PC-9 (cell line): ENCODE data around the gene KRT8. TPM values are rescaled to one million over a fixed set of nuclear protein-coding genes. Genes with fewer than 3 reads are reported as not detected.

Experiments
- BruUV-seq: library from RNA; stranded (reverse); fragments of 400-500 nt; replicated peaks from 2 replicates; lab custom pipeline; 2021; lab: Mats Ljungman, UMichigan
- CTCF ChIA-PET: fragments of 300-600 bp; sonication (Branson Sonifier 250); formaldehyde crosslinking; loops from one replicate; lab custom pipeline; 2022; ENCODE audit warnings: antibody characterized with exemption; lab: Charles Lee
- POLR2A ChIA-PET: fragments of 300-600 bp; sonication (Branson Sonifier 250); formaldehyde crosslinking; loops from one replicate; lab custom pipeline; 2022; ENCODE audit warnings: antibody characterized with exemption; ENCODE audit not compliant: unreplicated experiment; lab: Charles Lee
- DNase-seq, 2 experiments: peaks; one replicate each; pipeline versions ENCODE4 v3.0.0 to v3.0.0-alpha.2; 2015 to 2022; ENCODE audit warnings: mixed read lengths in 1 of 2
- H2AFZ ChIP-seq: fragments of 200-600 bp; sonication (generic); 2 replicates; pipeline ENCODE4 v1.8.1; 2017; ENCODE audit warnings: antibody characterized with exemption
- H3F3A ChIP-seq: fragments of 200-600 bp; sonication (generic); 2 replicates; pipeline ENCODE4 v1.8.1; 2017; ENCODE audit warnings: antibody characterized with exemption, mild to moderate bottlenecking, low read depth; ENCODE audit not compliant: insufficient read depth
- H3K27ac ChIP-seq: fragments of 200-600 bp; sonication (generic); 2 replicates; pipeline ENCODE4 v1.6.1; 2016; ENCODE audit warnings: mixed run types
- H3K27me3 ChIP-seq: fragments of 200-600 bp; sonication (generic); 2 replicates; pipeline ENCODE4 v1.6.1; 2016; ENCODE audit warnings: low read depth, mixed run types; ENCODE audit not compliant: insufficient read depth
- H3K36me3 ChIP-seq: fragments of 200-600 bp; sonication (generic); 2 replicates; pipeline ENCODE4 v1.6.1; 2016; ENCODE audit warnings: low read depth, mixed run types
- H3K4me1 ChIP-seq: fragments of 200-600 bp; sonication (generic); replicated peaks from 2 replicates; pipeline ENCODE4 v1.6.1; 2016; ENCODE audit warnings: mixed run types; ENCODE audit not compliant: insufficient read depth
- H3K4me2 ChIP-seq: fragments of 200-600 bp; sonication (generic); 2 replicates; pipeline ENCODE4 v1.6.1; 2017; ENCODE audit warnings: mixed run types
- H3K4me3 ChIP-seq: fragments of 200-600 bp; sonication (generic); 2 replicates; pipeline ENCODE4 v1.6.1; 2016; ENCODE audit warnings: mixed run types
- H3K79me2 ChIP-seq: fragments of 200-600 bp; sonication (generic); 2 replicates; pipeline ENCODE4 v1.6.1; 2017; ENCODE audit warnings: low read depth, mixed run types
- H3K9me2 ChIP-seq: fragments of 200-600 bp; sonication (generic); 2 replicates; pipeline ENCODE4 v1.8.1; 2017; ENCODE audit warnings: mild to moderate bottlenecking; ENCODE audit not compliant: insufficient read depth
- H3K9me3 ChIP-seq: fragments of 200-600 bp; sonication (generic); 2 replicates; pipeline ENCODE4 v1.8.1; 2016; ENCODE audit warnings: low read depth; ENCODE audit not compliant: insufficient read depth
- H4K20me1 ChIP-seq: fragments of 200-600 bp; sonication (generic); 2 replicates; pipeline ENCODE4 v1.8.1; 2017; ENCODE audit not compliant: insufficient read depth
- EZH2 ChIP-seq: fragments of 200-600 bp; sonication (generic); IDR thresholded peaks from 2 replicates; pipeline ENCODE4 v1.8.0; 2017; ENCODE audit warnings: antibody characterized with exemption, low read depth
- intact Hi-C: fragments of 100-400 bp; cut with micrococcal nuclease; formaldehyde crosslinking; loops from one replicate; pipeline ENCODE4 v1.10.0; 2022; ENCODE audit not compliant: unreplicated experiment
- total RNA-seq: library from RNA; stranded (reverse); gene quantifications from 2 replicates; pipeline ENCODE4 v1.2.3, GENCODE V29; 2021
- TF ChIP-seq, protein P1 (sequence below): fragments of 200-600 bp; sonication (generic); conservative IDR thresholded peaks from 2 replicates; pipeline ENCODE4 v1.6.1; 2017; ENCODE audit warnings: mixed run types, antibody characterized with exemption, mild to moderate bottlenecking, moderate library complexity

The KRT8 gene
- total RNA-seq, 1 experiment from 2014 or later = 2,962 TPM

- ChIA-PET POLR2A (interaction anchor here (0.6 kb wide), 1 partner anchor 580 kb away, joined by 5 read pairs; no protein-coding TSS in a partner anchor), CTCF (no interaction called here)
- Histone ChIP-seq H3K9me3 (no peaks in the 10 kb centered on the region), H3K27ac (no peak overlapping the region), H3K4me1 (peaks cover 6% of the 10 kb centered on the region), H3K27me3 (no peaks in the 10 kb centered on the region), H3K79me2 (no peaks in the 10 kb centered on the region), H2AFZ (no peak overlapping the region), H3K36me3 (no peaks in the 10 kb centered on the region), H3K9me2 (no peaks in the 10 kb centered on the region), H3F3A (no peaks in the 10 kb centered on the region), H3K4me2 (no peak overlapping the region), H3K4me3 (no peak overlapping the region), H4K20me1 (no peaks in the 10 kb centered on the region)
- no peak for TF ChIP-seq EZH2
- TF ChIP-seq, protein P1, sequence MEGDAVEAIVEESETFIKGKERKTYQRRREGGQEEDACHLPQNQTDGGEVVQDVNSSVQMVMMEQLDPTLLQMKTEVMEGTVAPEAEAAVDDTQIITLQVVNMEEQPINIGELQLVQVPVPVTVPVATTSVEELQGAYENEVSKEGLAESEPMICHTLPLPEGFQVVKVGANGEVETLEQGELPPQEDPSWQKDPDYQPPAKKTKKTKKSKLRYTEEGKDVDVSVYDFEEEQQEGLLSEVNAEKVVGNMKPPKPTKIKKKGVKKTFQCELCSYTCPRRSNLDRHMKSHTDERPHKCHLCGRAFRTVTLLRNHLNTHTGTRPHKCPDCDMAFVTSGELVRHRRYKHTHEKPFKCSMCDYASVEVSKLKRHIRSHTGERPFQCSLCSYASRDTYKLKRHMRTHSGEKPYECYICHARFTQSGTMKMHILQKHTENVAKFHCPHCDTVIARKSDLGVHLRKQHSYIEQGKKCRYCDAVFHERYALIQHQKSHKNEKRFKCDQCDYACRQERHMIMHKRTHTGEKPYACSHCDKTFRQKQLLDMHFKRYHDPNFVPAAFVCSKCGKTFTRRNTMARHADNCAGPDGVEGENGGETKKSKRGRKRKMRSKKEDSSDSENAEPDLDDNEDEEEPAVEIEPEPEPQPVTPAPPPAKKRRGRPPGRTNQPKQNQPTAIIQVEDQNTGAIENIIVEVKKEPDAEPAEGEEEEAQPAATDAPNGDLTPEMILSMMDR = no peak
- no peak for DNase-seq
- no TSS peak for BruUV-seq
- intact Hi-C loops = no loop called here
Observed at GRCh38 chr12:52915637-52916036, 10.8 kb upstream of the KRT8 start.

- intact Hi-C loops = no loop called here
- H3K9me3 ChIP-seq = no peaks in the 10 kb centered on the region
- no peaks in the 10 kb centered on the region for H3K79me2 ChIP-seq
- no peaks in the 10 kb centered on the region for H4K20me1 ChIP-seq
- H3K4me3 ChIP-seq = no peak overlapping the region
- ChIA-PET POLR2A (no interaction called here), CTCF (no interaction called here)
- H3K27me3 ChIP-seq = no peaks in the 10 kb centered on the region
- H2AFZ ChIP-seq = no peak overlapping the region
- no peak overlapping the region for H3K4me2 ChIP-seq
- no peak for DNase-seq
- no peaks in the 10 kb centered on the region for H3K9me2 ChIP-seq
- peaks cover 13% of the 10 kb centered on the region for H3K4me1 ChIP-seq
- TF ChIP-seq, protein P1 = no peak
- no peak for TF ChIP-seq EZH2
- no peak overlapping the region for H3K27ac ChIP-seq
- H3K36me3 ChIP-seq = no peaks in the 10 kb centered on the region
- peaks cover 4% of the 10 kb centered on the region; the same call in 1 of the 2 replicates for H3F3A ChIP-seq
- BruUV-seq = no TSS peak
Observed at GRCh38 chr12:52914576-52915121, 9.8 kb upstream of the KRT8 start.

DNA sequence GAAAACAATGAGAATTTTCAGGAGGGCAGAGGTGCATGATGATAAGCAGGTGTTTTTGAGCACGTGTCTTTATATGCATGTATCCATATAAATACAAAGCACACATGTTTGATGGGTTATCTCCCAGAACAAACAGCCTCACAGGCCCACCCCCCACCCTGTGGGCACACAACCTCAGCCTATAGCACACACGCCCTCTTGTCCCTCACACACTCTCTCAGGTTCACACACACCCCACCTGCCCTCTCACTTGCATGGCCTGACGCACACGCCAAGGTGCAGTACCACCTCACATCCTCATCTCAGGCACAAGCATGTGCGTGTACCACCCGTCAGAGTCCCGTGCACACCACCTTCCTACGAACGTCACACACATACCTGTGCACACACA is 8.6 kb upstream of the KRT8 start:
- H3K36me3 ChIP-seq = no peaks in the 10 kb centered on the region
- TF ChIP-seq, protein P1 = no peak
- TF ChIP-seq EZH2 = no peak
- intact Hi-C loops = no loop called here
- peaks cover 16% of the 10 kb centered on the region for H3F3A ChIP-seq
- BruUV-seq = no TSS peak
- no peaks in the 10 kb centered on the region for H3K27me3 ChIP-seq
- H3K4me2 ChIP-seq = no peak overlapping the region
- no peak overlapping the region for H3K4me3 ChIP-seq
- H2AFZ ChIP-seq = no peak overlapping the region
- peaks cover 26% of the 10 kb centered on the region for H3K4me1 ChIP-seq
- H4K20me1 ChIP-seq = no peaks in the 10 kb centered on the region
- H3K9me2 ChIP-seq = no peaks in the 10 kb centered on the region
- no peak for DNase-seq
- no peaks in the 10 kb centered on the region for H3K79me2 ChIP-seq
- H3K27ac ChIP-seq = no peak overlapping the region
- ChIA-PET CTCF (no interaction called here), POLR2A (no interaction called here)
- H3K9me3 ChIP-seq = no peaks in the 10 kb centered on the region
